Hepatocyte (in vitro differentiated cells): Measurements from ENCODE around the gene TTC39B. TPM values are rescaled to one million over a fixed set of nuclear protein-coding genes. Genes with fewer than 3 reads are reported as not detected.

ENCODE experiments used
- DNase-seq: peaks from one replicate; pipeline ENCODE4 v3.0.0-alpha.2; 2016; ENCODE audit warnings: low spot score
- H2AFZ ChIP-seq: fragments of 200-600 bp; sonication (generic); 2 replicates; pipeline ENCODE4 v1.6.0; 2016; ENCODE audit warnings: antibody characterized with exemption, mild to moderate bottlenecking
- H3K27ac ChIP-seq: fragments of 200-600 bp; sonication (generic); 2 replicates; pipeline ENCODE4 v1.5.1; 2016; ENCODE audit warnings: mild to moderate bottlenecking
- H3K27me3 ChIP-seq: fragments of 200-600 bp; sonication (generic); 2 replicates; pipeline ENCODE4 v1.6.1; 2016
- H3K36me3 ChIP-seq: fragments of 200-600 bp; sonication (generic); replicated peaks from 2 replicates; pipeline ENCODE4 v1.5.1; 2016; ENCODE audit warnings: low read depth; ENCODE audit not compliant: insufficient read depth
- H3K4me1 ChIP-seq: fragments of 200-600 bp; sonication (generic); 2 replicates; pipeline ENCODE4 v1.5.1; 2016; ENCODE audit warnings: mild to moderate bottlenecking, moderate library complexity; ENCODE audit not compliant: insufficient read depth
- H3K4me2 ChIP-seq: fragments of 200-600 bp; sonication (generic); 2 replicates; pipeline ENCODE4 v1.6.0; 2016
- H3K4me3 ChIP-seq: fragments of 200-600 bp; sonication (generic); 2 replicates; pipeline ENCODE4 v1.5.1; 2016; ENCODE audit warnings: mild to moderate bottlenecking
- H3K79me2 ChIP-seq: fragments of 200-600 bp; sonication (generic); 2 replicates; pipeline ENCODE4 v1.6.0; 2017; ENCODE audit warnings: mild to moderate bottlenecking
- H3K9me2 ChIP-seq: fragments of 200-600 bp; sonication (generic); replicated peaks from 2 replicates; pipeline ENCODE4 v1.6.0; 2017; ENCODE audit warnings: mild to moderate bottlenecking; ENCODE audit not compliant: insufficient read depth
- H3K9me3 ChIP-seq: fragments of 200-600 bp; sonication (generic); 2 replicates; pipeline ENCODE4 v1.5.1; 2016; ENCODE audit warnings: low read depth, mild to moderate bottlenecking
- H4K20me1 ChIP-seq: fragments of 200-600 bp; sonication (generic); 2 replicates; pipeline ENCODE4 v1.6.0; 2016; ENCODE audit warnings: mild to moderate bottlenecking; ENCODE audit not compliant: insufficient read depth, poor library complexity, severe bottlenecking
- CTCF ChIP-seq: fragments of 200-600 bp; sonication (generic); IDR thresholded peaks from 2 replicates; pipeline ENCODE4 v1.5.1; 2016; ENCODE audit warnings: antibody characterized with exemption, mild to moderate bottlenecking; ENCODE audit not compliant: poor library complexity
- EZH2 ChIP-seq: fragments of 200-600 bp; sonication (generic); IDR thresholded peaks from 2 replicates; pipeline ENCODE4 v1.6.1; 2016; ENCODE audit warnings: antibody characterized with exemption, mild to moderate bottlenecking, borderline replicate concordance
- EZH2phosphoT487 ChIP-seq: fragments of 200-600 bp; sonication (generic); IDR thresholded peaks from one replicate; pipeline ENCODE4 v1.6.1; 2018; ENCODE audit warnings: antibody characterized with exemption, mild to moderate bottlenecking, low read depth, moderate library complexity; ENCODE audit not compliant: unreplicated experiment, severe bottlenecking
- WGBS: methylation state at CpG from one replicate; pipeline ENCODE4 v1.1.6; 2016; ENCODE audit warnings: low lambda C conversion rate; ENCODE audit errors: missing lambda C conversion rate; 5-methylcytosine and 5-hydroxymethylcytosine counted together
- polyA plus RNA-seq: library from polyadenylated mRNA; unstranded; fragments of >200 nt; fragmentation: Nextera tagmentation; extraction: Ambion mirVana; gene quantifications from 2 replicates; pipeline ENCODE4 v1.2.1, GENCODE V29; 2016
- total RNA-seq: library from RNA; depleted of rRNA; stranded (reverse); fragments of >200 nt; gene quantifications from 2 replicates; pipeline ENCODE4 v1.2.3, GENCODE V29; 2014

Gene TTC39B
- total and polyA plus RNA-seq, 2 experiments from 2014 or later = 2.6 to 15.7 TPM

GRCh38 chr9:15353892-15354291, 46.9 kb upstream of the TTC39B start:
- Histone ChIP-seq H3K27me3 (no peaks in the 10 kb centered on the region), H4K20me1 (no peaks in the 10 kb centered on the region), H3K79me2 (no peaks in the 10 kb centered on the region), H3K9me3 (no peaks in the 10 kb centered on the region), H3K9me2 (no peaks in the 10 kb centered on the region), H3K4me1 (no peaks in the 10 kb centered on the region), H3K27ac (no peak overlapping the region), H3K4me2 (no peak overlapping the region), H3K4me3 (no peak overlapping the region), H2AFZ (no peak overlapping the region), H3K36me3 (no peaks in the 10 kb centered on the region)
- no peak for DNase-seq
- WGBS = 93% methylated on average over 4 of the region's 4 CpGs
- TF ChIP-seq EZH2phosphoT487 (no peak), EZH2 (no peak), CTCF (no peak)

- Histone ChIP-seq H3K9me2 (no peaks in the 10 kb centered on the region), H3K27ac (no peak overlapping the region), H3K9me3 (no peaks in the 10 kb centered on the region), H3K4me1 (no peaks in the 10 kb centered on the region), H3K4me3 (no peak overlapping the region), H3K4me2 (no peak overlapping the region), H3K79me2 (no peaks in the 10 kb centered on the region), H2AFZ (no peak overlapping the region), H3K27me3 (no peaks in the 10 kb centered on the region), H4K20me1 (no peaks in the 10 kb centered on the region), H3K36me3 (no peaks in the 10 kb centered on the region)
- 41% methylated on average over 3 of the region's 3 CpGs for WGBS
- TF ChIP-seq EZH2 (no peak), EZH2phosphoT487 (no peak), CTCF (no peak)
- DNase-seq = no peak
Measured at GRCh38 chr9:15352306-15352705, 45.3 kb upstream of the TTC39B start.

GRCh38 chr9:15349892-15350761, 43.1 kb upstream of the TTC39B start:
- WGBS = 86% methylated on average over 7 of the region's 7 CpGs
- Histone ChIP-seq H2AFZ (no peak overlapping the region), H3K79me2 (no peaks in the 10 kb centered on the region), H3K36me3 (no peaks in the 10 kb centered on the region), H3K4me3 (no peak overlapping the region), H3K9me2 (no peaks in the 10 kb centered on the region), H3K4me2 (no peak overlapping the region), H4K20me1 (no peaks in the 10 kb centered on the region), H3K27ac (no peak overlapping the region), H3K9me3 (no peaks in the 10 kb centered on the region), H3K4me1 (no peaks in the 10 kb centered on the region), H3K27me3 (no peaks in the 10 kb centered on the region)
- DNase-seq = no peak
- TF ChIP-seq EZH2 = no peak
- TF ChIP-seq CTCF = no peak
- TF ChIP-seq EZH2phosphoT487 = no peak
